ENCODE measurements around the gene CERS6. TPM values are rescaled to one million over a fixed set of nuclear protein-coding genes. Genes with fewer than 3 reads are reported as not detected.

Gene CERS6
- total RNA-seq, 4 donors from 2014 or later: 17.6 to 31.1 (median 24.1) TPM

DNA sequence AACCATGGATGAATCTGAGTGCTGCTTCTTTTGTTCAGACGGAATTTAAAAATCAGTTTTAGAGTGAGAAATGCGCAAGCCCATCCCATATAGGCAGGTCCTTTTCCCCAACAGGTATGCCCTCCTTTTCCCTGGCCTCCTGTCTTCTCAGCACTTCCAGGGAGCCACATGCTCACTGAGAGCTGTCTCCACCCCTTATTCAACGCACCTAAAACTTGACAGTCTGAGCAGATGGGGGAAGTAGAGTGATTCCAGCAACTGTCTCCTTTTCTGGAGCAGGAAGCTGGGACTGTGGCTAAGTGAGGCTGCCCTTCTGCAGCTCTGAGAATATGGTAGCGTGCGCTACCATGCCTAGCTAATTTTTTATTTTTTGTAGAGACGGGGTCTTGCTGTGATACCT, 293.2 kb downstream of the CERS6 start:
- WGBS, 2 donors: 83 to 93% methylated on average over 2 to 3 of the region's 6 CpGs
- TF ChIP-seq, protein P1, sequence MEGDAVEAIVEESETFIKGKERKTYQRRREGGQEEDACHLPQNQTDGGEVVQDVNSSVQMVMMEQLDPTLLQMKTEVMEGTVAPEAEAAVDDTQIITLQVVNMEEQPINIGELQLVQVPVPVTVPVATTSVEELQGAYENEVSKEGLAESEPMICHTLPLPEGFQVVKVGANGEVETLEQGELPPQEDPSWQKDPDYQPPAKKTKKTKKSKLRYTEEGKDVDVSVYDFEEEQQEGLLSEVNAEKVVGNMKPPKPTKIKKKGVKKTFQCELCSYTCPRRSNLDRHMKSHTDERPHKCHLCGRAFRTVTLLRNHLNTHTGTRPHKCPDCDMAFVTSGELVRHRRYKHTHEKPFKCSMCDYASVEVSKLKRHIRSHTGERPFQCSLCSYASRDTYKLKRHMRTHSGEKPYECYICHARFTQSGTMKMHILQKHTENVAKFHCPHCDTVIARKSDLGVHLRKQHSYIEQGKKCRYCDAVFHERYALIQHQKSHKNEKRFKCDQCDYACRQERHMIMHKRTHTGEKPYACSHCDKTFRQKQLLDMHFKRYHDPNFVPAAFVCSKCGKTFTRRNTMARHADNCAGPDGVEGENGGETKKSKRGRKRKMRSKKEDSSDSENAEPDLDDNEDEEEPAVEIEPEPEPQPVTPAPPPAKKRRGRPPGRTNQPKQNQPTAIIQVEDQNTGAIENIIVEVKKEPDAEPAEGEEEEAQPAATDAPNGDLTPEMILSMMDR (IDR thresholded peaks at IDR 0.05): no peak
- no peak for TF ChIP-seq POLR2A (IDR thresholded peaks at IDR 0.05)
- H3K4me3 ChIP-seq: no peak overlapping the region
- no peaks in the 10 kb centered on the region for H3K27me3 ChIP-seq
- peaks cover 0 to 2% (median 0%) of the 10 kb centered on the region in 3 donors for H3K36me3 ChIP-seq
- no peaks in the 10 kb centered on the region for H3K9me3 ChIP-seq
- H3K4me1 ChIP-seq: no peaks in the 10 kb centered on the region
- intact Hi-C loops (cut with DNase I): no loop called here
- no peak overlapping the region for H3K27ac ChIP-seq
- no peak for DNase-seq

DNA sequence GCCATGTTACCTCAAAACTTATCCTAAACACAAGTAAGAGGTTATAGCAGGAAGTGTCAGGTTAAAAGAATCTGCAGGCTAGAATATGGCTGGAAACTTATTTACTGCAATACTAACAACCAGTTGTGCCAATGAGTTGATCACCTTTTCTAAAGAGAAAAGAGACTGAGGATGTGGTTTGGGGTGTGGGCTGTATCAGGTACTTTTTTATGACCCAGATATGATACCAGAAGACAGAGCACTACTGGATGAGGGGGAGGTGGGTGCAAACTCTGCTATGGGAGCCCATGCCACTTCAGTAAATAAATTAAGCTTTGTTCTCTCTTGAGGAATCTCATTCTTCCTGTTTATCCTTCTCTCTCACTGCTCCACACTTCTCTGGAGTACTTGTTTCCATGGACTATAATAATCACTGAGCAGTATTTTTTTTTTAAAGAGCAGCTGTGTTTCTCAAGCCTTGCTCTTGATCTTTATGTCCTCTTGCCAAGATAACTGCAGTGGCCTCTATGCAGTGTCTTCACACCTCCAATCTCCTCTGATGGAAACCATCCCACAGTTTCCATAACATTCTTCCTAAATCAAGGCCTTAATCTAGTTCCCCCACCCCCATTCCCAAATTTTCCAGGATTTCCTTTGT, 295.1 kb downstream of the CERS6 start:
- Histone ChIP-seq H3K27me3 (no peaks in the 10 kb centered on the region), H3K27ac (no peak overlapping the region), H3K36me3 (peaks cover 0 to 18% (median 0%) of the 10 kb centered on the region in 3 donors), H3K4me3 (no peak overlapping the region), H3K4me1 (no peaks in the 10 kb centered on the region), H3K9me3 (no peaks in the 10 kb centered on the region)
- TF ChIP-seq POLR2A (IDR thresholded peaks at IDR 0.05): no peak
- TF ChIP-seq, protein P1 (IDR thresholded peaks at IDR 0.05): no peak
- no peak for DNase-seq
- intact Hi-C loops (cut with DNase I): no loop called here

DNA sequence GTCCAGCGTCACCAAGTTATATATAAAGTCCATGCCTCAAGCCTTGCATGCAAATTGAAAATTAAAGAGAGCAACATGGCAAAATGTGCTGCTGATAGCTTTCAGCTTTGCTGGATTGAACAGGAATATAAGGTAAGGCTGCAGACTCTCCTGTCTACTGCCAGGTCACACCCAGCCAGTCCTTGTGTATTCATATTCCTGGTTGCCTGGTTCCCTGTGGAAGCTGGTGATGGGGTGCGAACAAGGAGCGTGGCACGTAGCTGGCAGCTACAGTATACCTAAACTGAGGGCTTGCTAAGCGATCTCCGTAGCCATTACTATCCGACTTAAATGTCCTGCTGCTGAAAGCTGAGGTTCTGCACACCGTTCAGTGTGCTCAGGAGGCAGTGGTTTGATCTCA, 296.3 kb downstream of the CERS6 start:
- H3K27me3 ChIP-seq: no peaks in the 10 kb centered on the region
- intact Hi-C loops (cut with DNase I): no loop called here

DNA sequence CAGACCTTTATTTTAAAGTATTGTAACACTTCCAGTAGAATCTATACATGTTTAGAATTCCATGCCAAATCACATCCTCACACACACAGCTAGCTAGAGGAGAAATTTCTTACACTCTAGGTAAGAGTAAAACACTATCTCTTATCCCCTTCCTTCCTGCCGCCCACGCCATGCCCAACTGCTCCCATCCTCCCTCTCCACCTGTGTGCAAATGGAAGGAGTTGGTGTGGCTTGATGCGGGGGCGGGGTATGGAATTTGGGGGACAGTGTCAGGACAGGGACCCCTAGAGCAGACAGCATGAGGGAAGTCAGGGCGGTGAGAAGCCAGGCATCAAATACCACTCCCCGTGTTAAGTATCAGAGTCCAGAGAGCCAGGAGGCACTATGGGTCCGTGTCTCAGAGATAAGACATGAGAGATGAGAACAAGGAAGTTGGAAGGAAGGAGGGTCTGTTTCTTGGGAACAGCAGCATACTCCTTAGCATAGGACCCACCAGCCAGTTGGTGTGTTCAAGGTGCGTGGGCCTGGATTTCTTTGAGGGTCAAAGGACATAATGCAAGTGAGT, 297.8 kb downstream of the CERS6 start:
- TF ChIP-seq, protein P1 (IDR thresholded peaks at IDR 0.05): no peak
- no peak for TF ChIP-seq POLR2A (IDR thresholded peaks at IDR 0.05)
- no peaks in the 10 kb centered on the region for H3K9me3 ChIP-seq
- no peak overlapping the region for H3K27ac ChIP-seq
- H3K36me3 ChIP-seq: peaks cover 0 to 18% (median 0%) of the 10 kb centered on the region in 3 donors
- H3K4me1 ChIP-seq: no peaks in the 10 kb centered on the region
- intact Hi-C loops (cut with DNase I): no loop called here
- WGBS, 2 donors: 79 to 95% methylated on average over 3 to 7 of the region's 8 CpGs
- no peak for DNase-seq
- no peak overlapping the region for H3K4me3 ChIP-seq
- H3K27me3 ChIP-seq: no peaks in the 10 kb centered on the region

More for the DNA sequence above, 296.3 kb downstream of the CERS6 start:
- TF ChIP-seq, protein P1 (IDR thresholded peaks at IDR 0.05): no peak
- no peak for TF ChIP-seq POLR2A (IDR thresholded peaks at IDR 0.05)
- H3K27ac ChIP-seq: no peak overlapping the region
- DNase-seq: no peak
- 98 to 100% methylated on average over 8 of the region's 8 CpGs for WGBS, 2 donors
- H3K4me3 ChIP-seq: no peak overlapping the region
- H3K4me1 ChIP-seq: no peaks in the 10 kb centered on the region
- H3K36me3 ChIP-seq: peaks cover 0 to 18% (median 0%) of the 10 kb centered on the region in 3 donors
- no peaks in the 10 kb centered on the region for H3K9me3 ChIP-seq

DNA sequence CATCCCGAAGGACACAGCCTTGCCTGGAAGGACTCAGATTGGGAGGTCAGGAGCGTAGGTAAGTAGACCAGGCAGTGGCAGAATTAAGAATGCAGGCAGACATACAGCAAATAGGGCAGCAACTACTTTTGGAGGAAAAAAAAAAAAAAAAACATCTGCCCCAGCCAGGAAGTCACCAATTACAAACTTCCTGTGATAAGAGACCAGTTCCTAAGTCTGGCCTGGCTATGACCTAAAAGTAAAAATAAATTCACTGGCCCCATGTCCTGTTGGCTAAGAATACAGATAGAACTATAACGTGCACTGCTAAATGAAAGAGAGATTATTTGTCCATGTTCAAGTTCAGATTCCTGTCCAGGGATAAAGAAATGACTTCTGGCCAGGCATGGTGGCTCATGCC, 301.2 kb downstream of the CERS6 start:
- Histone ChIP-seq H3K4me3 (no peak overlapping the region), H3K27me3 (no peaks in the 10 kb centered on the region), H3K27ac (no peak overlapping the region), H3K9me3 (no peaks in the 10 kb centered on the region), H3K4me1 (no peaks in the 10 kb centered on the region), H3K36me3 (peaks cover 0 to 18% (median 0%) of the 10 kb centered on the region in 3 donors)
- WGBS, 2 donors: 54 to 65% methylated on average over 3 of the region's 3 CpGs
- no peak for TF ChIP-seq POLR2A (IDR thresholded peaks at IDR 0.05)
- TF ChIP-seq, protein P1 (IDR thresholded peaks at IDR 0.05): no peak
- DNase-seq: no peak
- intact Hi-C loops (cut with DNase I): no loop called here

All from esophagus squamous epithelium (tissue), 5 donors.